HG03045 (cell line): ENCODE measurements around the gene NUBP2.

Experiments used
- ATAC-seq: cut with Tn5 transposase; IDR thresholded peaks from one replicate; pipeline ENCODE4 v1.9.1; 2021; ENCODE audit warnings: mild to moderate bottlenecking, moderate library complexity; ENCODE audit not compliant: unreplicated experiment

NUBP2 gene

DNA sequence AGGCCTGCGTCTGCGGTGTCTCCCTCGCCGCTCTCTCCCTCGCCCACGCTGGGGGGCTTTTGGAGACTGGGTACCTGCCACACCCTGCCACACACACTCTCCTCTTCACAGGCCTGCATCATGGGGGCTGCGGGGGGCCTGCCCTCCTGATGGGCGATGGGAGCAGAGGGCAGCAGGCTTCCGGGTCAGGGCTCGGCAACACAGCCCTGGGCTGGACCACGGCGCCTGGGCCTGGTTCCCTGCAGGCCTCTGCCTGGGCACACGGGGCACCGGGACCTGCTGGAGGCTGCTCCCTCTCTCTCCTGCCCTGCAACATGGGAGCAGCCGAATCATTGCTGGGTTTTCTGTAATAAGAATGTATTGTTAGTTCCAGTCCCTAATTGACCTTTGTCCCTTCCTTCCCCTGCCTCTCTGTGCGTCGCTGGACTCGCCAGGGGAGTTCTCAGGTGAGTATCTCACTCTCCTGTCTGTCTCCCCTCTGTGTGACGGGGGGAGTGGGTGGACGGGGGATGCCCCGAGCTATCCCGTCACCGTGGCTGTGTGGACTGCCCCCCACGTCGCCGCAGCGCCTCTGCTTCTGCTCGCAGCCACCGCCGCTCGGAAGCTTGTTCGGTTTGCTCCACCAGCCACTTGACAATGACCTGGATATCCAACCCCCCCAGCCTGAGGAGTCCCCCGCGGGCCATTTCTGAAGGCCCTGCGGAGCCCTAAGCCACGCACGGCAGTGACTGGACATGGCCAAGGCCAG, 24.9 kb upstream of the NUBP2 start:
- ATAC-seq: no peak

DNA sequence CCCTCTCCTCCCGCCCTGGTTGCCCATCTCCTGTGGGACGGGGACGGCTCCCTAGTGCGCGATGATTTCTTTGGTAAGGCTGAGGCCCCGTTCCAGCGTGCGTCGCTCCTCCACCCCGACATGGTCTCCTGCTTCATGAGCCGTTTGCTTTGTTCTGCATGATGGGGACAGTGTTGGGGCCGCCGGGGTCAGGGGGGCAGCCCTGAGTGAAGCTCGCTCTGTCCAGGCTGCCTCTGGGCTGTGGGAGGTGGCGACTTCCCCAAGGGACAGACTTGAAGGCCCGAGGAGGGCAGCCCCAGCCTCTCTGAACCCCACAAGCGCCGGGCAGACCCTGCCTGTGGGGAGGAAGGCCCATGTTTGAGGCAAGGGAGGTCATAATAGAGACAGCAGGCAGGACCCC, 23.8 kb upstream of the NUBP2 start:
- ATAC-seq: no peak

DNA sequence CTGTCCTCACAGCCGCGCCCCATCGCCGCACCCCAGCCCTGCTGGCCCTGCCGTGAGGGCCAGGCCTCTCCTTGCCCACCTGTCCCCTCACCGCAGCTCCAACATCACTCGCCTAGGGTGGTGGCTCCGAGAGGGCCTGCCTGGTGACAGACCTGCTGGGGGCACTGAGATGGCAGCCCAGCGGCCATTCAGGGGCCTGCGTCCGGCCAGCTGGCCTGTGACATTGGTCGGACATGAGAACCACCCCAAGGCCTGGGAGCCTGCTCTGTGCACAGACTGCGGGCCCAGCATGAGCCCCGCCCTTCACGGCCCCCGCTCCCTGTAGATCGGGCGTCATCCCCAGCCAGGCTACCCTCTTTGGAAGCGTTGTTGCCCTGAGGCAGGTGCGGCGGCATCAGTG, 23.2 kb upstream of the NUBP2 start:
- ATAC-seq: no peak

DNA sequence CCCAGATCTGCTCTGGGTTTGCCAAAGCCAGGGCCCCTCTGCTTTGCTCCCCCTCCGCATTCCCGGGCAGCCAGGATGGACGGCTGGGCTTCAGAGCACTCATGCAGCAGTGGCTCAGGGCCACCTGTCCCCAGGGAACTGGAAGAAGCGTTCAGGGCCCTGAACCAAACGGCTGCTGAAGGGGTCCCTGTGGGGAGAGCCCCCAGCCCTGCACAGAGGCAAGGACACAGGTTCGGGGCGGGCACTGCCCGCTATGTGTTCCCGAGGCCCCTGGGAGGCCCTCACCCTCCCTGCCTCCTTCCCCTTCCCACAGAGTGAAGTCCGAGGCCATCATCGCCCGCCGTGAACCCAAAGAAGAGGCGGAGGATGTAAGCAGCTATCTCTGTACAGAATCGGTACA, 21.8 kb upstream of the NUBP2 start:
- ATAC-seq: no peak

DNA sequence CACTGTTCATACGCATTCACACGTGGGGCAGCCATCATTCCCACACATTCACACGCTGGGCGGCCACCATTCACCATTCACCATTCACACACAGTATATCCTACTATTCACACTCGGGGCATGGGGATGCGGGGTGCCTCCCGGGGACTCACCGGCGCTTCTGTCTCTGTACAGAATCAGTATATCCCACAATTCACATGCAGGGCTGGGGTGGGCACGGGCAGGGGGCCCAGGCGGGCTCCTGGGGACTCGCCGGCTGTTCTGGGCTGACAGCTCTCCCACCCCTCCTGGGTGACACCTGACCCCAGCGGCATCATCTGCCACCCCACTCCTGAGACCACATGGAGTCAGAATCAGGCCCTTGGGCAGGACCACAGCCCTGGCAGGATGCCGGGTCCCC, 21.0 kb upstream of the NUBP2 start:
- no peak for ATAC-seq

DNA sequence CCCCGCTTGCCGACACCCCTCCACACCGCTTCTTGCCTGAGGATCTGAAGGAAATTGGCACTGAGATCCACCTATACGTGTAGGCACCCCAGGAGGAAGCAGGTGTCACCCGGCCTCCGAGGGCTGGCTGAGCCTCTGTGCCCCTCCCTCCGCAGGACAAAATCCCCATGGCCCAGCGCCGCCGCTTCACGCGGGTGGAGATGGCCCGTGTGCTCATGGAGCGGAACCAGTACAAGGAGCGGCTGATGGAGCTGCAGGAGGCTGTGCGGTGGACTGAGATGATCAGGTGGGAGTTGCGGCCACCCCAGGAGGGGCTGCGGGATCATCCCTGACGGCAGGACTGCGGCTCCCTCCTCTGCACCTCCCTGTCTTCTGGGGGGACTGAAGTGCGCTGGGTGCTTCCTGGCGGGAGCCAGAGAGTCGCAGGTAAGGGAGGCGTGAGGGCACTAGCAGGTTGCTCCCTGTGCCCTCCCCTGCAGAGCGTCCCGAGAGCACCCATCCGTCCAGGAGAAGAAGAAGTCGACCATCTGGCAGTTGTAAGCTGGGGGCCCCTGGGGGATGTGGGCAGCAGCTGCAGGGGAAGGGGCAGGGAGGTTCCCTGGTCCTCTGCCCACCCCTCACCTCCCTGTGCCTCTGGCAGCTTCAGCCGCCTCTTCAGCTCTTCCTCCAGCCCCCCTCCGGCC, 20.4 kb upstream of the NUBP2 start:
- ATAC-seq: no peak

DNA sequence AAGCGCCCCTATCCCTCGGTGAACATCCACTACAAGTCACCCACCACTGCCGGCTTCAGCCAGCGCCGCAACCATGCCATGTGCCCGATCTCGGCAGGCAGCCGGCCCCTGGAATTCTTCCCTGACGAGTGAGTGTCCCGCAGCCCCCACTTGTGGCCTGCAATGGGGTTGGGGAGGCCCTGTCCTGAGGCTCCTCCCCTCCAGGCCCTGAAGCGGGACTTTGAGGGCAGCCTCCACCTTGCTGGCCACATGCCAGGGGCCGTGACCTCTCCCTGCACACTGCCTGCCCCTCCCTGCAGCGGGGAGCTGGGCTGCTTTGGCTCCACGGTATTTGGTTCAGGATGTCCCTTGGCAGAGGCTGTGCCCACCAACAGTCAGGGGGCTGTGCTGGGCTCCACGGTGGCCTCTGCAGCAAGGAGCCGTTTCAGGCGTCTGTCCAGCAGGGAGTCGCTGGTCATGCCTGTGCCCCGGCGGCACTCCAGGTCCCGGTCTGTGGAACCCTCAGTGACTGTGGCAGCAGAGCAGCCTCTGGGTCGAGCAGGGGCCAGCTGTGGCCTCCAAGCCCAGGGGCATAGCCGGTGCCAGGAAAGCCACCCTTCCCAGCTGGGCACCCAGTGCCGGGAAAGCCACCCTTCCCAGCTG, 19.8 kb upstream of the NUBP2 start:
- ATAC-seq: no peak

DNA sequence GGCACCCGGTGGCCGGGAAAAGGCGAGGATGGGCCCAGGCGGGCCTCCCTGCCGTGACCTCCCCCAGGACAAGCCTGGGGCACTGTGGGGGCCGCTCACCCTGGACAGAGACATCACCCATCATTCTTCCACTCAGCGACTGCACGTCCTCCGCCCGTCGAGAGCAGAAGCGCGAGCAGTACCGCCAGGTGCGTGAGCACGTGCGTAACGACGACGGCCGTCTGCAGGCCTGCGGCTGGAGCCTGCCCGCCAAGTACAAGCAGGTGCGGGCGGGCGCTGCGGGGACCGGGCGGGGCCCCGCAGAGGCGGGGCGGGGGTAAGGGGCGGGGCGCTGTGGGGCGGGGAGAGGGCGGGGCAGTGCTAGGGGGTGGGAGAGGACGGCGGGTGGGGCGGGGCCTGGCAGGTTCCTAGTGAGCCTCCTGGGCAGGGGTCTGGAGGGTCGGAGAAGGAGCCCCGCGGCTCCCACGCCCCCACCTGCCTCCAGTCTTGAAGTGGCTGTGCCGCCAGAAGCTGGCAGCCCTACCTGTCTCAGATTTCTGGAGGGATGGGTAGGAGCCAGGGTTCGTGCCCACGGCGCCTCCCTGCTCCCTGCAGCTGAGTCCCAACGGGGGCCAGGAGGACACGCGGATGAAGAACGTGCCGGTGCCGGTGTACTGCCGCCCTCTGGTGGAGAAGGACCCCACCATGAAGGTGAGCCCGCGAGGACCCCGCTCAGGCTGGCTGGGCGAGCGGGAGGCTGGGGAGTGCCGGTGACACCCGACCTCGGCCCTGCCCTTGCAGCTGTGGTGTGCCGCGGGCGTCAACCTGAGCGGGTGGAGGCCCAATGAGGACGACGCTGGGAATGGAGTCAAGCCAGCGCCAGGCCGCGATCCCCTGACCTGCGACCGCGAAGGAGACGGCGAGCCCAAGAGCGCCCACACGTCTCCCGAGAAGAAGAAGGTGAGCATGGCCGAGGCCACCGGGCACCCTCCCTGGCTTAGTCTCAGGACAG, 18.9 kb upstream of the NUBP2 start:
- ATAC-seq: no peak

DNA sequence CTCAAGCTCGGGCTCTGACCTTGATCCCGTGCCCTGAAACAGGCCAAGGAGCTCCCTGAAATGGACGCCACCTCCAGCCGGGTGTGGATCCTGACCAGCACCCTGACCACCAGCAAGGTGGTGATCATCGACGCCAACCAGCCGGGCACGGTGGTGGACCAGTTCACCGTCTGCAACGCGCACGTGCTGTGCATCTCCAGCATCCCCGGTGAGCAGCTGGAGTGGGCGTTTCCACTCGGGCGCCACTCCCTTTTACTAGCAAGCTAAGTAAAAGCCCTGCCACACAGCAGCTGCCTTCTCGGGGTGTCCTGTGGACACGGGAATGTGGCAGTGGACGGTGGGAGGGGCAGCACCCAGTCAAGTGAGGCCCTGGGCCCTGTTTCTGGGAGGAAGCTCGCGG, 17.8 kb upstream of the NUBP2 start:
- no peak for ATAC-seq

DNA sequence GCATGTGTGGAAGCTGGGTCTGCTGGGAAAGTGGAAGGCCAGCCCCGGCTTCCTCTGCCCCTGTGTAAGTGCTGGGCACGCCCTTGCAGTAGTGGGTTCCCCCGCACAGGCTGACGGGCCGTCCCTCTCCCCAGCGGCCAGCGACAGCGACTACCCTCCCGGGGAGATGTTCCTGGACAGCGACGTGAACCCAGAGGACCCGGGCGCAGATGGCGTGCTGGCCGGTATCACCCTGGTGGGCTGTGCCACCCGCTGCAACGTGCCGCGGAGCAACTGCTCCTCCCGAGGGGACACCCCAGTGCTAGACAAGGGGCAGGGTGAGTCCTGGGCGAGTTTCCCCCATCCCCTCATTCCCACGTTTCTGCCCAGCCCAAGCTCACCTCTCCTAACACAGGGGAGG, 16.9 kb upstream of the NUBP2 start:
- ATAC-seq: no peak

DNA sequence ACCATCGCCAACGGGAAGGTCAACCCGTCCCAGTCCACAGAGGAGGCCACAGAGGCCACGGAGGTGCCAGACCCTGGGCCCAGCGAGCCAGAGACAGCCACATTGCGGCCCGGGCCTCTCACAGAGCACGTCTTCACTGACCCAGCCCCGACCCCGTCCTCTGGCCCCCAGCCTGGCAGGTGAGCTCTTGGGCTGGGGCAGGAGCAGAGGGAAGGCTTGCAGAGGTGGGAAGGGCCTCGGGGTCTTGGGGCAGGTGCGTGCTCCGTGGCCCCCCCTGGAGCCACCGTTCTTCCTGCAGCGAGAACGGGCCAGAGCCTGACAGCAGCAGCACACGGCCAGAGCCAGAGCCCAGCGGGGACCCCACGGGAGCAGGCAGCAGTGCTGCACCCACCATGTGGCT, 16.5 kb upstream of the NUBP2 start:
- ATAC-seq: no peak

DNA sequence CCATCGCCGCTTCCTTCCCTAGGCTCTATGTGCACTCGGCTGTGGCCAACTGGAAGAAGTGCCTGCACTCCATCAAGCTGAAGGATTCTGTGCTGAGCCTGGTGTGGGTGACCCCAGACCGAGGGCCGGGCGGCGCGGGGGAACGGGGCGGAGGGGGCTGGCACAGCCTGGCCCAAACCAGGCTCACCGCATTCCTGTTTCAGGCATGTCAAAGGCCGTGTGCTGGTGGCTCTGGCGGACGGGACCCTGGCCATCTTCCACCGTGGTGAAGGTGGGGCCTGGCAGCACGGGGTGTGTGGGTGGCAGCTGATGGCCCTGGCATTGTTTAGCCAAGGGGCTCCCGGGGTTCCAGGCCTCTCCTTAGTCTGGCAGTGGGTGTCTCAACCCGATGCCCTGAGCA, 16.1 kb upstream of the NUBP2 start:
- ATAC-seq: no peak

DNA sequence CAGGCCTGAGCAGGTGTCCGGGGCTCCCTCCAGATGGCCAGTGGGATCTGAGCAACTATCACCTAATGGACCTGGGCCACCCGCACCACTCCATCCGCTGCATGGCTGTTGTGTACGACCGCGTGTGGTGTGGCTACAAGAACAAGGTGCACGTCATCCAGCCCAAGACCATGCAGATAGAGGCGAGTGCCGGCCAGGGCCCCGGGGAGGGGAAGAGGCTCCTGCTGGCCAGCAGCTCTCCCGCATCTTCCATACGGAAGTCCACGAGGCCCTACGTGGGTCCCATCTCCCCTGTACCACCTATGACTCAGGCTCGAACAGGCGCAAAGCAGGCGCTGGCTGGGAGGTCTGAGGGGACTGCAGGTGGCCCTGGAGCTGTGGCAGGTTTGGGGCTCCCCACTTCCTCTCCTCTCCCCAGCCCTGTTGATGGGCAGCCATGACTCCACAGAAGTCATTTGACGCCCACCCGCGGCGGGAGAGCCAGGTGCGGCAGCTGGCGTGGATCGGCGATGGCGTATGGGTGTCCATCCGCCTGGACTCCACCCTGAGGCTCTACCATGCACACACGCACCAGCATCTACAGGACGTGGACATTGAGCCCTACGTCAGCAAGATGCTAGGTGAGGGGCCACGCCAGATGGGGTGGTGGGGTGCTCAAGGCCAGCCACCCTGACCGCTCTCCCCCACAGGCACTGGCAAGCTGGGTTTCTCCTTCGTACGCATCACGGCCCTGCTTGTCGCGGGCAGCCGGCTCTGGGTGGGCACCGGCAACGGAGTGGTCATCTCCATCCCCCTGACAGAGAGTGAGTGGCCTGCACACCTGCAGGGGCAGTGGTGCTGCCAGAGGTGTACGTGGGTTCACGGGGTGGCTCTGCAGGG, 15.4 kb upstream of the NUBP2 start:
- no peak for ATAC-seq

DNA sequence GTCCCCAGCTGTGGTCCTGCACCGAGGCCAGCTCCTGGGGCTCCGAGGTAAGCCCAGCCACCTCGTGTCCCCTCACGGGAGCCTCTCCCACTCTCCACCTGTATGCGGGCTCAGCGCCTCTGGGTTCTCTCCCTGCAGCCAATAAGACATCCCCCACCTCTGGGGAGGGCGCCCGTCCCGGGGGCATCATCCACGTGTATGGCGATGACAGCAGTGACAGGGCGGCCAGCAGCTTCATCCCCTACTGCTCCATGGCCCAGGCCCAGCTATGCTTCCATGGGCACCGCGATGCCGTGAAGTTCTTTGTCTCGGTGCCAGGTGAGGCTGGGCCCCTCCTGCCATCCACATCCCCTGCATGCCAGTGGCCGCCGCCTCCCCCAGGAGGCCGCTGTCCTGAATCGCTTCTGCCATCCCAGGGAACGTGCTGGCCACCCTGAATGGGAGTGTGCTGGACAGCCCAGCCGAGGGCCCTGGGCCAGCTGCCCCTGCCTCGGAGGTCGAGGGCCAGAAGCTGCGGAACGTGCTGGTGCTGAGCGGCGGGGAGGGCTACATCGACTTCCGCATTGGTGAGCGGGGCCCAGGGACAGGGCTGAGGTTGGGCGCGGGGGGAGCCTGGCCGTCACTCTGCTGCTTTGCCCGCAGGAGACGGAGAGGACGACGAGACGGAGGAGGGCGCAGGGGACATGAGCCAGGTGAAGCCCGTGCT, 14.5 kb upstream of the NUBP2 start:
- ATAC-seq: no peak

DNA sequence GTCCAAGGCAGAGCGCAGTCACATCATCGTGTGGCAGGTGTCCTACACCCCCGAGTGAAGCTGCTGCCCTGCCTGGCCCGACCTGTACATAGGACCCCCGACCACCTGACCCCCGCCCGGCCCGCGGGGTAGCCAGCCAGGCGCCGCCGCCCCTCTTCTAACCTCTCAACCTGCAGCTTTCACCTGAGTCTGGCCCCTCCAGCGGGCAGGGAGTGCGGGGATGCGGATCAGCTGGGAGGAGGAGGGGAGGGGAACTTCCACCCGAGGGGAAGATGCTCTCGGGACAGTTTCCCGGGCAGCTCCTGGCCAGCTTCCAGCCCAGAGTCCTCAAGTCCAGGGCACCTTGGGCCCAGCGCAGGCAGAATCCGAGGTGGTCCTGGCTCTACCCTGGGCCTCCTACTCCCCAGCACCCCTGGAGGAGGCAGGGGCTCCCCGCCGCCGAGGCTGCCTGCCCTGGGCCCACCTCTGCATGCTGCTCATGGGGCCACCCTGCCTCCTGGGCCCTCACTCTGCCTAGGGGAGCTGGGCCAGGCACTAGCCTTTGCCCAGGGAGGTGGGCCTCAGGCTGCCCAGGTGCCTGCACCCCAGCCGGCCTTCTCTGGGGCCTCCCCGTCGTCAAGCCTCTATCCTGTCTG, 13.9 kb upstream of the NUBP2 start:
- ATAC-seq: no peak

DNA sequence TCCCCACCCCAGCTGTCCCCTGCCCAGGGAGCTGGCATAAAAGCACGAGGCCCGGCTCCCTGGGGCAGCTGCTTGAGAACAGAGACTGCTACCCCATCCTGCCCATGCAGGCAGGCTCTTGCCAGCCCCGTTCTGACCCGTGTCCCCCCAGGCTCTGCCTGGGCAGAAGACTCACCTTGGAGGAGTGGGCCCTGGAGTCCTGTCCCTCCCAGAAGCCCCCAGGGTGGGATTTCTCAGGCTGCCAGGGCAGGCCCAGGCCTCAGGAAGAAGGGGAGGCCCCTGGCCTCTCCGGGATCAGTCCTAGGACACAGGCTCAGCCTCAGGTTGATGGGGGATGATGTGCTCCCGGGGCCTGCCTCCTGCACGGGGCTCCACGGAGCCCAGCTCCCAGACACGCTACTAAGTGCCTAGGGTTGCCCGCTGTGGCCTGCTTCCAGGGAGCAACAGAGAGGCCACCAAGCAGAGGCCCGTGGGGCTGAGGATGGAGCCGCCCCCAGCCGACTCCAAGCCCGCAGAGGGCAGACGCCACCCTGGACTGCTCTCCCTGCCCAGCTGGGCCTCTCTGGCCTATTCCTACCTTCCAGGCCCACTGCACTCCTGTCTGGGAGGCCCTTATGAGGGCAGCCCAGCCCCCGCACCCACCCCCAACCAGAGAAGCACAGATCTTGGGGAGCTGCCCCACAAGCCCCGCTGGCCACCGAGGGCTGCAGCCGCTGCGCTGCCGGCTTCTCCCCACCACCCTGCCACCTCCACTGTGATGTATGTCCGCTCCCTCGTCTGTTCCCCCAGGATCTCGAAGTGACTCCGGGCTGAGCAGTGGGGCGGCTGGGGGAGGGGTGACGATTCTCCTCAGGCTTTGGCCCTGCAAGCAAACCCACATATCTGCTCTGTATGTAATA, 13.1 kb upstream of the NUBP2 start:
- no peak for ATAC-seq

DNA sequence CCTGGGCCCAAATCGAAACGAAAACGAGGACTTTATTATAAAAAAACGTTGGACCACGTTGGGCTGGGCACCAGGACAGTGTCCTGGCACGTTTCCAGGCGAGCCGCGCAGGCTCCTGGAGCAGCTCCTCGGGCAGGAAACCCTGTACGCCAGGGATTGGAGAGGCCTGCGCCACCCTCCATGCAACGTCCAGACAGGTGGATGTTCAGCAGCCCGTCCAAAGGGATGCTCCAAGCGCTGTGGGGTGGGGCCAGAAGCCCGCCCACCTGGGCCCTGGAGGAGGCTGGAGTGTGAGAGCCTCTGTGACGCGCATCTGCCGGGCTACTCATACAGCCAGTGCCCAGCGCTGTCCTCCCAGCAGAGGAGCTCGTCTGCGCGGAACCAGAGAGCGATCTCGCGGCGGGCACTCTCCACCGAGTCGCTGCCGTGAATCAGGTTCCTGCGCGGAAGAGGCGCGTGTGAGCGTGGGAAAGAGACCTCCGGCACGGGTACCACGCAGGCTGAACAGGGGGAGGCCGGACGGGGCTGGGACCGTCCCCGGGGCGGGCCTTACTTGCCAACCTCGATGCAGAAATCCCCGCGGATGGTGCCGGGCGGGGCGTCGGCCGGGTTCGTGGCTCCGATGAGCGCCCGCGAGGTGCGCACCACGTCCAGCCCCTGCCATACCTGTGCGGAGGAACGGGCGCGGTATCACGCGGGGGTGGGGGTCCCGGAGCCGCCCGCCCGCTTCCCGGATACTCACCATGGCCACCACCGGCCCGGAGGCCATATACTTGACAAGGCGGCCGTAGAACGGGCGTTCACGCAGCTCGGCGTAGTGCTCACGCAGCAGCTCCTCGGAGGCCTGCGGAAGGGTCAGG, 12.2 kb upstream of the NUBP2 start:
- ATAC-seq: no peak
